Calu3 (cell line): ENCODE measurements around the gene BRD7. TPM values are rescaled to one million over a fixed set of nuclear protein-coding genes. Genes with fewer than 3 reads are reported as not detected.

Source experiments
- Bru-seq: library from RNA; stranded (reverse); fragments of 400-500 nt; gene quantifications from one replicate; lab custom pipeline; 2021; lab: Mats Ljungman, UMichigan
- BruChase-seq, 2 experiments: library from RNA; stranded (reverse); fragments of 400-500 nt; gene quantifications; one replicate each; lab custom pipeline; 2021; lab: Mats Ljungman, UMichigan
- BruUV-seq: library from RNA; stranded (reverse); fragments of 400-500 nt; replicated peaks from 2 replicates; lab custom pipeline; 2021; lab: Mats Ljungman, UMichigan
- CTCF ChIA-PET: fragments of 300-600 bp; sonication (Branson Sonifier 250); formaldehyde crosslinking; loops from one replicate; lab custom pipeline; 2022; ENCODE audit warnings: antibody characterized with exemption; lab: Charles Lee
- DNase-seq: peaks from one replicate; pipeline ENCODE4 v3.0.0; 2022
- H3K27ac Mint-ChIP-seq: one replicate; pipeline ENCODE4 v1.8.0; 2022; ENCODE audit warnings: mixed read lengths; ENCODE audit not compliant: unreplicated experiment
- H3K27me3 Mint-ChIP-seq: one replicate; pipeline ENCODE4 v1.8.0; 2022; ENCODE audit warnings: mixed read lengths; ENCODE audit not compliant: unreplicated experiment
- H3K36me3 Mint-ChIP-seq: one replicate; pipeline ENCODE4 v1.8.0; 2022; ENCODE audit warnings: mild to moderate bottlenecking, moderate library complexity, mixed read lengths; ENCODE audit not compliant: insufficient read depth, unreplicated experiment
- H3K4me1 Mint-ChIP-seq: one replicate; pipeline ENCODE4 v1.8.0; 2022; ENCODE audit warnings: mild to moderate bottlenecking, low read depth, mixed read lengths; ENCODE audit not compliant: unreplicated experiment
- H3K4me3 Mint-ChIP-seq: one replicate; pipeline ENCODE4 v1.8.0; 2022; ENCODE audit warnings: mild to moderate bottlenecking, low read depth, moderate library complexity, mixed read lengths; ENCODE audit not compliant: unreplicated experiment
- H3K9me3 Mint-ChIP-seq: one replicate; pipeline ENCODE4 v1.8.0; 2022; ENCODE audit warnings: low read depth, mixed read lengths; ENCODE audit not compliant: unreplicated experiment
- CTCF ChIP-seq: fragments of 200-600 bp; IDR thresholded peaks from one replicate; pipeline ENCODE4 v1.8.0; 2022; ENCODE audit warnings: antibody characterized with exemption; ENCODE audit not compliant: unreplicated experiment
- intact Hi-C: fragments of 100-400 bp; cut with micrococcal nuclease; formaldehyde crosslinking; loops from one replicate; pipeline ENCODE4 v1.10.0; 2022; ENCODE audit not compliant: unreplicated experiment
- long read RNA-seq: library from polyadenylated mRNA; stranded (forward); transcript quantifications from one replicate; pipeline ENCODE4 v2.0.0, GENCODE V29; 2022
- total RNA-seq: library from RNA; stranded (reverse); gene quantifications from 2 replicates; pipeline ENCODE4 v1.2.3, GENCODE V29; 2022

BRD7 gene
- total RNA-seq (96.0 and 98.7 TPM in 2 replicates), Bru-seq, nascent RNA (percentile 92 among the genes with signal in this experiment), BruChase-seq, experiment 1, labeled RNA remaining after a 6-hour chase (percentile 84 among the genes with signal in this experiment), BruChase-seq, experiment 2, labeled RNA remaining after a 2-hour chase (percentile 81 among the genes with signal in this experiment)
- long read RNA-seq, full-length matches to known transcripts = 55 of 79 reads
- long read RNA-seq, partial matches to known transcripts = 5 of 79 reads
- long read RNA-seq, other reads (novel, unspliced or antisense) = 19 of 79 reads

- H3K27me3 Mint-ChIP-seq = peaks cover 23% of the 10 kb centered on the region
- peak within 1 kb of the TSS; percentile 57 for H3K27ac Mint-ChIP-seq
- H3K4me3 Mint-ChIP-seq = peak within 1 kb of the TSS; percentile 74
- intact Hi-C loops = no loop called here
- peaks cover 19% of the 10 kb centered on the region for H3K36me3 Mint-ChIP-seq
- DNase-seq = peak; percentile 77
- TF ChIP-seq CTCF = peak; percentile 61
- H3K9me3 Mint-ChIP-seq = no peaks in the 10 kb centered on the region
- CTCF ChIA-PET = interaction anchor here (0.6 to 1.1 kb wide), 10 partner anchors 9 to 1856 kb away, joined by 3 to 10 read pairs (median 4); no protein-coding TSS in a partner anchor
- H3K4me1 Mint-ChIP-seq = peaks cover 14% of the 10 kb centered on the region
- BruUV-seq = no TSS peak
Measured at GRCh38 chr16:50368410-50369132, at the start of gene BRD7. Gene BRD7 (minus strand): TSS chr16:50368988. CDS start chr16:50368774, 214 bp downstream.

GRCh38 chr16:50416388-50416787, 47.6 kb upstream of the BRD7 start:
- H3K27me3 Mint-ChIP-seq = peaks cover 38% of the 10 kb centered on the region
- TF ChIP-seq CTCF = no peak
- DNase-seq = no peak
- H3K27ac Mint-ChIP-seq = no peak overlapping the region
- no peak overlapping the region for H3K4me3 Mint-ChIP-seq
- H3K9me3 Mint-ChIP-seq = peaks cover 17% of the 10 kb centered on the region
- no TSS peak for BruUV-seq
- intact Hi-C loops = no loop called here
- no peaks in the 10 kb centered on the region for H3K36me3 Mint-ChIP-seq
- CTCF ChIA-PET = interaction anchor here (0.9 kb wide), 1 partner anchor 390 kb away, joined by 3 read pairs; no protein-coding TSS in a partner anchor
- no peaks in the 10 kb centered on the region for H3K4me1 Mint-ChIP-seq

- peaks cover 10% of the 10 kb centered on the region for H3K9me3 Mint-ChIP-seq
- DNase-seq = no peak
- TF ChIP-seq CTCF = no peak
- CTCF ChIA-PET = interaction anchor here (0.7 kb wide), 1 partner anchor 736 kb away, joined by 7 read pairs; no protein-coding TSS in a partner anchor
- H3K4me3 Mint-ChIP-seq = no peak overlapping the region
- intact Hi-C loops = no loop called here
- H3K27ac Mint-ChIP-seq = no peak overlapping the region
- no peaks in the 10 kb centered on the region for H3K36me3 Mint-ChIP-seq
- no TSS peak for BruUV-seq
- no peaks in the 10 kb centered on the region for H3K4me1 Mint-ChIP-seq
- H3K27me3 Mint-ChIP-seq = peaks cover 16% of the 10 kb centered on the region
Measured at GRCh38 chr16:50414152-50414551, 45.4 kb upstream of the BRD7 start.

- intact Hi-C loops = no loop called here
- Mint-ChIP-seq H3K9me3 (no peaks in the 10 kb centered on the region), H3K36me3 (no peaks in the 10 kb centered on the region), H3K4me3 (no peak overlapping the region), H3K4me1 (no peaks in the 10 kb centered on the region), H3K27ac (no peak overlapping the region), H3K27me3 (peaks cover 26% of the 10 kb centered on the region)
- no TSS peak for BruUV-seq
- DNase-seq = no peak
- TF ChIP-seq CTCF = no peak
- CTCF ChIA-PET = no interaction called here
Measured at GRCh38 chr16:50411034-50411433, 42.2 kb upstream of the BRD7 start.
